Measurements from ENCODE around the gene TMPRSS9.
"Not testable (repeated sequence)": the region's sequence is repeated elsewhere in the genome, so short reads cannot be mapped to it uniquely, and the experiment has no call there.

TMPRSS9 gene

DNA sequence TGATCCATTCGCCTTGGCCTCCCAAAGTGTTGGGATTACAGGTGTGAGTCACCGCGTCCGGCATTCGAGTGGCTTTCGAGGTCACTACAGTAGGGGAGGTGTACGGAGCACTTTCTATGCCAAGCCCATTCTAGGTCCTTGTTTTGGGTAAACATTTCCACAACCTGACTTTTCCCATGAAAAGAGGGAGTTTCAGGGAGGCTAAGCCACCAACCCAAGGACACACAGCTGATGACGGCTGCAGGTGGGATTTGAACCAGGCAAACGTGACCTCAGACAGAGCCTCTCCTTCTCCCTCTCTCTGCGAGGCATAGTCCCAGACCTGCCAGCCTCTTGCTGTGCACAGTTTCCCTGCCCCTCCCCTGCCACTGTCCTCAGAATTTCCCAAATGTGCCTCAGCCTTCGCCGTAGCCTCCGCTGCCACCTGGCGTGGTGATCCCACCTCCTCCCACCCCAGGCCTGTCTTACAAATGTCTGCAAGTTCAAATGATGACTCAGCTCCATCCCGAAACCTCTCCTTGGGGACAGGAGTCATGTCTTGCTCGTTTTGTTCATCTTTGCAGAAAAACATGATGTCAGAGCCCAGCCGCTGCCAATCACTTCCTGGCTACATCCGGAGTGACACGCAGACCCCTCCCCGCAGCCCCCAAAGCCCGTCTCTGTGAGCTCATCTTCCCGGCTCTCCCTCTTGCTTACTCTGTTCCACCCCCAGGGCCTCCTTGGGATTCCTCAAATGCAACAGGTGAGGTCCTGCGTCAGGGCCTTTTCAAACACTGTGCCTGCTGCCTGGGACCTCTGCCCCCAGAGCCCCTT is 109.2 kb downstream of the TMPRSS9 start:
- FAIRE-seq = no peak
- no peak for TF ChIP-seq POLR2A (IDR thresholded peaks at IDR 0.05; ENCODE audit: low read depth, low read length)
- DNase-seq (ENCODE audit: insufficient read length, low spot score) = peak; percentile 86

DNA sequence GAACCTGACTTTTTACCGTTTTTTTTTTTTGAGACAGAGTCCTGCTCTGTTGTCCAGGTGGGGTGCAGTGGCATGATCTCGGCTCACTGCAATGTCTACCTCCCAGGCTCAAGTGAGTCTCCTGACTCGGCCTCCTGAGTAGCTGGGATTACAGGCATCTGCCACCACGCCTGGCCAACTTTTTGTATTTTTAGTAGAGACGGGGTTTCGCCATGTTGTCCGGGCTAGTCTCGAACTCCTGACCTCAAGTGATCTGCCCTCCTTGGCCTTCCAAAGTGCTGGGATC is 109.8 kb downstream of the TMPRSS9 start:
- not testable (repeated sequence) for FAIRE-seq

DNA sequence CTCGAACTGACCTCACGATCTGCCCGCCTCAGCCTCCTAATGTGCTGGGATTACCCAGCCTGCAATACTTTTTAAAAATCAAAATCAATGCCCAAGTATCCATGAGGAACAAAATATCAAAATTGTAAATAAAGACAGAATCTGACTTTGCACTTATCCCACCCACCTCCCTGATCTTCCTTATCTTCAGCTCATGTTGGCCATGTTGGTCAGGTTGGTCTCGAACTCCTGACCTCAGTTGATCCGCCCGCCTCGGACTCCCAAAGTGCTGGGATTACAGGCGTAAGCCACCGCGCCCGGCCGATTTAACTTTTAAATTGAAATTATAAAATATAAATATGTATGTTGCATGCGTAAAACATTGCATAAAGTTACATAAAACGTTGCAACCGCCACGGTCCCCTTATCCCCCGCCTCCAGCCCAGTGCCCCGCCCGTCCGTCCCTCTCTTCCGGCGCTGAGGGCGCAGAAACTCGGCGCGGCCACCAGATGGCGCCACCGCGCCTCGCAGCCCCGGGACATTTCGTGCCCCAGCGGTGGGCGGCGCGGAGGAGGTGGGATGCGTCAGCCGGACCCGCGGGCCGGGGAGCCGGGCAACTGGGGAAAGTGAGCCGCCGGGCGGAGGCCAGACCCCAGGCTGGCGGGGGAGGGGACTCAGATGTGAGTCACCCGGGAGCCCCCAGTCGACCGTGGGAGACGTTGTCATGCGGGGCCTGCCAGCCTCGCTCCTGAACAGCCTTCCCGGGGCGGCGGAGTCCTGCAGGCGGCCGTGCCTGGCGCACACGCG is 114.4 kb downstream of the TMPRSS9 start:
- DNase-seq (ENCODE audit: insufficient read length, low spot score) (peak; percentile 96), FAIRE-seq (no peak)
- 0 out of 2 replicates have a peak, but pooled peaks have one; percentile 17 for TF ChIP-seq POLR2A (IDR thresholded peaks at IDR 0.05; ENCODE audit: low read depth, low read length)

More for the DNA sequence above, 109.8 kb downstream of the TMPRSS9 start:
- DNase-seq (ENCODE audit: insufficient read length, low spot score) = not testable (repeated sequence)

- DNase-seq (ENCODE audit: insufficient read length, low spot score) = no peak
- FAIRE-seq = no peak
- TF ChIP-seq POLR2A (IDR thresholded peaks at IDR 0.05; ENCODE audit: low read depth, low read length) = peak; percentile 27
Observed at GRCh38 chr19:2475018-2475701, 115.1 kb downstream of the TMPRSS9 start.

Measured in H54 (cell line).